GM12864 (cell line): ENCODE measurements around the gene PAK6.

ENCODE experiments used
- DNase-seq: peaks from one replicate; pipeline ENCODE4 v3.0.0-alpha.2; 2011; ENCODE audit warnings: low read depth
- H3K4me3 ChIP-seq: 2 replicates; pipeline ENCODE4 v1.5.1; 2011; ENCODE audit warnings: mild to moderate bottlenecking, low read depth, low read length, control low read depth
- TF ChIP-seq, protein P1 (sequence below): IDR thresholded peaks from 2 replicates; pipeline ENCODE4 v1.5.1; 2011; ENCODE audit warnings: low read depth, mild to moderate bottlenecking, moderate library complexity, low read length, control low read depth, inconsistent platforms; ENCODE audit errors: missing control alignments

PAK6 gene

DNA sequence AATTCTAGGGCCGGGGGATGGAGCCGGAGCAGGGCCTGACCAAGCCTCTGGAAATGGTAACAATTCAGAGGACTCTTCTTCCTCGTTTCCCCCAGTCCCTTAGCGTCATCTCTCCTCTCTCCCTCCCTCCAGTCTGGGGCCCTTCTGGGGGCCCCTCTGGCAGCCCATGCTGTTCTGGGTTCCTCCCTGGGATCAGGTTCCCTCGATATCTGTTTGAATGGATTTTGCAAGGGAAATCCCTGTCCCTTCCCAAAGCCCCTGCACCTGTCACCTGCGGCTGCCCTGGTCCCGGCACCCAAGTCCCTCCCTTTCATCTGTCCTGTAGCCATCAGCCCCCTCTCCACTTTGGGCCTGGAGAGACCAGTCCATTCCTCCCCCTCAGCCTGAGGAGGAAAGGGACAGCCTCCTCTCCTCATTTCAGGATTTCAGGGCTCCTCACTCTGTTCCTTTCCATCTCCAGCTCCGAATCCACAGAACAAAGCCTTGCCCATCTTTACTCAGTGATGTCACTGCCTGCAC lies 70.5 kb downstream of the PAK6 start:
- DNase-seq = no peak
- H3K4me3 ChIP-seq = no peak overlapping the region; the same call in 1 of the 2 replicates
- TF ChIP-seq, protein P1, sequence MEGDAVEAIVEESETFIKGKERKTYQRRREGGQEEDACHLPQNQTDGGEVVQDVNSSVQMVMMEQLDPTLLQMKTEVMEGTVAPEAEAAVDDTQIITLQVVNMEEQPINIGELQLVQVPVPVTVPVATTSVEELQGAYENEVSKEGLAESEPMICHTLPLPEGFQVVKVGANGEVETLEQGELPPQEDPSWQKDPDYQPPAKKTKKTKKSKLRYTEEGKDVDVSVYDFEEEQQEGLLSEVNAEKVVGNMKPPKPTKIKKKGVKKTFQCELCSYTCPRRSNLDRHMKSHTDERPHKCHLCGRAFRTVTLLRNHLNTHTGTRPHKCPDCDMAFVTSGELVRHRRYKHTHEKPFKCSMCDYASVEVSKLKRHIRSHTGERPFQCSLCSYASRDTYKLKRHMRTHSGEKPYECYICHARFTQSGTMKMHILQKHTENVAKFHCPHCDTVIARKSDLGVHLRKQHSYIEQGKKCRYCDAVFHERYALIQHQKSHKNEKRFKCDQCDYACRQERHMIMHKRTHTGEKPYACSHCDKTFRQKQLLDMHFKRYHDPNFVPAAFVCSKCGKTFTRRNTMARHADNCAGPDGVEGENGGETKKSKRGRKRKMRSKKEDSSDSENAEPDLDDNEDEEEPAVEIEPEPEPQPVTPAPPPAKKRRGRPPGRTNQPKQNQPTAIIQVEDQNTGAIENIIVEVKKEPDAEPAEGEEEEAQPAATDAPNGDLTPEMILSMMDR = no peak

- H3K4me3 ChIP-seq = no peak overlapping the region
- TF ChIP-seq, protein P1 = peak; percentile 84
- DNase-seq = no peak
Observed at GRCh38 chr15:40310001-40310959, 71.4 kb downstream of the PAK6 start.

GRCh38 chr15:40310993-40311392 lies 72.1 kb downstream of the PAK6 start:
- no peak for DNase-seq
- no peak overlapping the region for H3K4me3 ChIP-seq
- TF ChIP-seq, protein P1 = no peak

DNA sequence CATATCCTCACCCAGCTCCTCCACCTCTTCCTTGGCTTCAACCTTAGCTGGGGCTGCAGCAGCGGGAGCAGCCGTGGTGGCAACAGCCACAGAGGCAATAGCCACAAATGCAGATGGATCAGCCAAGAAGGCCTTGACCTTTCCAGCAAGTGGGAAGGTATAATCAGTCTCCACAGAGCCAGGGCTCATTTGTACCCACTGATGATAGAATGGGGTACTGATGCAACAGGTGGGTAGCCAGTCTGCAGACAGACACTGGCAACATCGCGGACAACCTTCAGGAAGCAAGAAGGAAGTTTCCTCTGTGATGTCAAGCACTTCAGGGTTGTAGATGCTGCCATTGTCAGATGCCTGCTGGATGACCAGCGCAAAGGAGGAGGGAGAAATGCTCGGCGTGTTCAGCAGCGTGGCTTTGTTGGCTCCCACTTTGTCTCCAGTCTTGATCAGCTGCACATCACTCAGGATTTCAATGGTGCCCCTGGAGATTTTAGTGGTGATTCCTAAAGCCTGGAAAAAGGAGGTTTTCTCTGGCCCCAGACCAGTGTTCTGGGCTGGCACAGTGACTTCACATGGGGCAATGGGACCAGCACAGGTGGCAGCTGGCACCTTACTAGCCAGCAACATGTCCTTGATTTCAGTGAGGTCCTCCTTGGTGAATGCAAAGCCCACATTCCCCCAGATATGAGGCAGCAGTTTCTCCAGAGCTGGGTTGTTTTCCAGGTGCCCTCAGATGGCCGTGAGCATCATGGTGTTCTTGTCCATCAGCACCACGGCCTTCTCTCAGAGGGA lies 73.7 kb downstream of the PAK6 start:
- no peak for DNase-seq
- no peak overlapping the region for H3K4me3 ChIP-seq
- TF ChIP-seq, protein P1 = no peak

DNA sequence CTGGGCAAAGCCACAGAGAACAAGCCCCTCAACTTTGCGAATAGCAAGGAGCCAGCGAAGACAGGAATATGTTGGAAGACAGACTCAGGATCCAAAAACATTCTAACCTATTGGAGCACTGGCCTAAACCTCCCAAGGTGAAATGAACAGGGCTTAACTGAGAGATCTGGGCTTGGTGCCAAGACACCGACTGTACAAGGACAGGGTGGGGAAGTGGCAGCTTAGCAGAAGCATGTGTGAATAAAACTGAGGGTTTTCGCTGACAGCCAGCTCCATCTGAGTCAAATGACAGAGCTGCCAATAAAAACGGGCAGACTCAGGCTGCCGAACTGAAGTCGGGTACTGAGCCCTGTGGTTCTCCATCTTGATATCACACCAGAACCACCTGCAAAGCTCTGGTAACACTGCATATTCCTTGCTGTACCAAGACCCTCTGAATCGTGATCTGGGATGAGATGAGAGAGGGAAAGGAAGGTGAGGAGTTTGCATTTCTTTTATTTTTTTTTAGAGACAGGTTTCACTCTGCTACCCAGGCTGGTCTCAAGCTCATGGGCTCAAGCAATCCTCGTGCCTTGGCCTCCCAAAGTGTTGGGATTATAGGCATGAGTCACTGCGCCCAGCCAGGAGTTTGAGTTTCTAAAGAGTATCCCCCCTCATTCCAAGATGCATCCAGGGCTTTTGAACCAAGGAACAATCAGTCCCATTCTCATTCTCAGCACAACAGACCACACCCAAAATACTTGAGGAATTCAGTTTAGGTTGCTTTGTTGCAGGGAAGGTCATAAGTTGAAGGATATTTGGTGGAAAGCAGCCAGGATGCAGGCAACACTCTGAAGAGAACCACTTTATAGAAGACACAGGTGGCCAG lies 74.9 kb downstream of the PAK6 start:
- TF ChIP-seq, protein P1 = no peak
- no peak for DNase-seq
- no peak overlapping the region for H3K4me3 ChIP-seq

DNA sequence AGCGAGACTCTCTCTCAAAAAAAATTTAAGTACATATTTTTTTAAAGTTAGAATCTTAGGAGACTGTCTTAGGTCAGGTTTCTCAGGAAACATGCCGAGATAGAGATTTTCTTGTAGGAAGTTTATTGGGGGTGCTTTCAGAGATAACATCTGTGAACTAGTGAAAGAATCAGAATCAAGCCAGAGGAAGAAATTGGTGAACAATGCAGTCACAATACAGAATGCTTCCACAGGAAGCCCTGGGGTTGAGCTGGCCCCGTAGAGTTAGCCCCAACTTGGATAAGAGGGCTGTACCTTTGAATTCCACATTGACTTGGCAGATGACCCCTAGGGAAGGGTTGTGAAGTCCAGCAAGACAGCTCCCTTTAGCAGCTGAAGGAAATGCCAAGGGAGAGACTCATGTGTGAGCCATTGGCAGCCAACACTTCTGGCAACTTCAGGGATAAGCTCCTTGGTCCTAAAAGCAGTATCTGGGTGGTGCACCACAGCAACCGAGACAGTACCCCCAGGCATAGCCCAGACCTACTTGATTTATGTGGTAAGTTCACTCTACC lies 75.9 kb downstream of the PAK6 start:
- no peak overlapping the region for H3K4me3 ChIP-seq
- TF ChIP-seq, protein P1 = no peak
- no peak for DNase-seq
